ENCODE results near the gene PREX1.

PREX1 gene

GRCh38 chr20:48709744-48710143, 118.1 kb downstream of the PREX1 start:
- no peaks in the 10 kb centered on the region for H3K27me3 Mint-ChIP-seq
- no peak overlapping the region for H3K27ac Mint-ChIP-seq (ENCODE audit: low read depth)
- DNase-seq (ENCODE audit: low spot score in 2 of 2) (no peak), ATAC-seq (replicated peaks; ENCODE audit: extremely low read depth, poor library complexity, severe bottlenecking) (no peak)
- peaks cover 35% of the 10 kb centered on the region for H3K36me3 Mint-ChIP-seq (ENCODE audit: insufficient read depth)
- H3K4me3 Mint-ChIP-seq: no peak overlapping the region
- no peaks in the 10 kb centered on the region for H3K9me3 Mint-ChIP-seq
- peaks cover 74% of the 10 kb centered on the region for H3K4me1 Mint-ChIP-seq

DNA sequence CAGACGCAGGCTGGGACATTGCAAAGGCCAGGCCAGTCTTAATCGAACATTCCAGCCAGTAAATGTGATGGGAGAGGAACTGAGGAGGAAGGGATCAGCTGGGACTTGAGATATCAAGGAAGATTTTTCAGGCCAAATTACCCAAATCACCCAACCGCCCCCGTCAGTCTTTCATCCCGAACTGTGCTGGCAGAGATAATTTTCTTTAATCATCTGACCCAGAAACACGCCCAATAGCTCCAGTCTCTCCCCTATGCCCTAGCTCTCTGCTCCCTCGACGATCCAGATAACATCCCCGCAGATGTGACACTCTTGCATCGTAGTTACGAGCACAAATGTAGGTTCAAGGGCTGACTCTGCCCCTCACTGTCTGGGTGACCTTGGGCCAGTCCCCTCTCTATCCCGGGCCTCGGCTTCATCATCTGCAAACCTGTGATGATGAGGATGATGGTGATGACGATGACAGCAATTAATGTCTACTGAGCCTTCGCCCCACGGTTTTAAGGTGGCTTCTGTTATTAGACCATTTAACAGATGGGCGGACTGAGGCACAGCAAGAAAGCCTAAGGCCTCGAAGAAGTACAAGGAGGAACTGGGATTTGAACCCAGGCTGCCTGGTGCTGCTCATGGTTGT, 118.6 kb downstream of the PREX1 start:
- DNase-seq (ENCODE audit: low spot score in 2 of 2) (no peak), ATAC-seq (replicated peaks; ENCODE audit: extremely low read depth, poor library complexity, severe bottlenecking) (no peak)
- peak overlapping the region; percentile 47 for H3K27ac Mint-ChIP-seq (ENCODE audit: low read depth)
- H3K27me3 Mint-ChIP-seq: no peaks in the 10 kb centered on the region
- no peaks in the 10 kb centered on the region for H3K9me3 Mint-ChIP-seq
- H3K4me3 Mint-ChIP-seq: no peak overlapping the region
- peaks cover 69% of the 10 kb centered on the region for H3K4me1 Mint-ChIP-seq
- peaks cover 41% of the 10 kb centered on the region for H3K36me3 Mint-ChIP-seq (ENCODE audit: insufficient read depth)

DNA sequence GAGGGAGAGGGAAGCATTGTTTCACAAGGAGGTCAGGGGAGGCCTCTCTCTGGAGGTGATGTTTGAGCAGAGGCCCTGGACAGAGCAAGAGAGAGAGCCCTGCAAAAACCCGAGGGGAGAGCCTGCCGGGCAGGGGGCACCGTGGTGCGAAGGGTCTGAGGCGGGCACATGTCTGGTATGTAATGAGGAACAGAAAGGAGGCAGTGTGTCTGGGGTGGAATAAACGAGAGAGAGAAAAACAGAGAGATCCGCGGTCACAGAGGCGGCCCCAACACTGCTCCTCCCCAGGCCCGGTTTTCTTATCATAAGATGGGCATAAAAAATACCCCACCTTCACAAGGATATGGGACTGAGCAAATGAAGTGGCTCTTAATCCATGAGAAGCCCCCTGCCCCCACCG, 119.2 kb downstream of the PREX1 start:
- no peak for DNase-seq (ENCODE audit: low spot score in 2 of 2)
- Mint-ChIP-seq H3K4me1 (peaks cover 69% of the 10 kb centered on the region), H3K9me3 (no peaks in the 10 kb centered on the region), H3K4me3 (no peak overlapping the region), H3K27me3 (no peaks in the 10 kb centered on the region), H3K27ac (ENCODE audit: low read depth) (peak overlapping the region; percentile 47), H3K36me3 (ENCODE audit: insufficient read depth) (peaks cover 45% of the 10 kb centered on the region)
- ATAC-seq (replicated peaks; ENCODE audit: extremely low read depth, poor library complexity, severe bottlenecking): no peak

GRCh38 chr20:48708116-48708515, 119.7 kb downstream of the PREX1 start:
- DNase-seq (ENCODE audit: low spot score in 2 of 2) (no peak), ATAC-seq (replicated peaks; ENCODE audit: extremely low read depth, poor library complexity, severe bottlenecking) (no peak)
- Mint-ChIP-seq H3K27me3 (no peaks in the 10 kb centered on the region), H3K36me3 (ENCODE audit: insufficient read depth) (peaks cover 48% of the 10 kb centered on the region), H3K9me3 (no peaks in the 10 kb centered on the region), H3K4me3 (no peak overlapping the region), H3K4me1 (peaks cover 69% of the 10 kb centered on the region), H3K27ac (ENCODE audit: low read depth) (peak overlapping the region; percentile 47)

GRCh38 chr20:48706710-48707365, 121.0 kb downstream of the PREX1 start:
- peaks cover 59% of the 10 kb centered on the region for H3K4me1 Mint-ChIP-seq
- H3K27ac Mint-ChIP-seq (ENCODE audit: low read depth): peak overlapping the region; percentile 88
- no peaks in the 10 kb centered on the region for H3K27me3 Mint-ChIP-seq
- H3K4me3 Mint-ChIP-seq: no peak overlapping the region
- ATAC-seq (replicated peaks; ENCODE audit: extremely low read depth, poor library complexity, severe bottlenecking): no peak
- no peak for DNase-seq (ENCODE audit: low spot score in 2 of 2)
- no peaks in the 10 kb centered on the region for H3K9me3 Mint-ChIP-seq
- H3K36me3 Mint-ChIP-seq (ENCODE audit: insufficient read depth): peaks cover 53% of the 10 kb centered on the region

- H3K4me1 Mint-ChIP-seq: peaks cover 63% of the 10 kb centered on the region
- ATAC-seq (replicated peaks; ENCODE audit: extremely low read depth, poor library complexity, severe bottlenecking) (no peak), DNase-seq (ENCODE audit: low spot score in 2 of 2) (no peak)
- H3K36me3 Mint-ChIP-seq (ENCODE audit: insufficient read depth): peaks cover 56% of the 10 kb centered on the region
- H3K9me3 Mint-ChIP-seq: no peaks in the 10 kb centered on the region
- H3K4me3 Mint-ChIP-seq: no peak overlapping the region
- peak overlapping the region; percentile 88 for H3K27ac Mint-ChIP-seq (ENCODE audit: low read depth)
- no peaks in the 10 kb centered on the region for H3K27me3 Mint-ChIP-seq
Measured at GRCh38 chr20:48706116-48706656, 121.6 kb downstream of the PREX1 start.

DNA sequence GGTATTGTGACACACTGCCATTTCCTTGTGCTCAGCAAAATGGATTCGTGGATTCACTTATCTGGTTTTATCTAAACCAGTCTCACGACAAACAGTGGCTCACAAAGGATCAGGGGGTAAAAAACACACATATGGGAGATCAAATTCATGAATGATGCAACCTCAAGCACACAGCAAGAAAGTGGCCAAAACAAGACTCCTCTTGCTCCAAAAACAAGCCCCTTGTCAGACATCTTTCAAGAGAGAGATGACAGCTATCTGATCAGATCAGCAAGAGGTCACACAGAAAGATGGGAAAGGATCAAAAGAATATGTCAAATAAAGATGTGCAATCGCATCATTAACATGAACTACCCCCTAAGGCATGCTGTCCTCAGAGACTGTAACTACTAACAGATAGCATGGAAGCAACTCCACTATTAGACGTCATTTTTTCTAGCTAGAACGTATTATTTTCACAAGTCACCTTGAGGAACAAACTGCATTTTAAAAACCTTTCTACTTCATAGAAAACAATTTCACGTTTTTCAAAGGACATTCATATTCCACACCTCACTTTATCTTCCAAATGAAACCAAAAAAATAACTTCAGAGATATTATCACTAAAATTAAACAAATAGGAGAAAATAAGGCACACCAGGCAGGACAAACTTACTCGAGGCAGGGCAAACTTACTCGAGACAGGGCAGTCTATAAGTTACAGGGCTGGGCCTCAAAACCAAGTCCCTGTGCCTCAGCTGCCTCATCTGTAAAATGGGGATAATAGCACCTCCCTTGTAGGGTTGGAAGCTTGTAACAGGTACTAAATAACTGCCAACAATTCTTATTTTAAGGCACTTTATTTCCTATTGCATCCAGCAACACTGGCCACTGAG, 122.3 kb downstream of the PREX1 start:
- H3K36me3 Mint-ChIP-seq (ENCODE audit: insufficient read depth): peaks cover 59% of the 10 kb centered on the region
- peak overlapping the region; percentile 88 for H3K27ac Mint-ChIP-seq (ENCODE audit: low read depth)

GRCh38 chr20:48704761-48705160, 123.0 kb downstream of the PREX1 start:
- no peak overlapping the region for H3K27ac Mint-ChIP-seq (ENCODE audit: low read depth)
- peaks cover 61% of the 10 kb centered on the region for H3K36me3 Mint-ChIP-seq (ENCODE audit: insufficient read depth)
- H3K4me1 Mint-ChIP-seq: peaks cover 58% of the 10 kb centered on the region

More for the DNA sequence above, 122.3 kb downstream of the PREX1 start:
- Mint-ChIP-seq H3K4me3 (no peak overlapping the region), H3K9me3 (no peaks in the 10 kb centered on the region), H3K27me3 (no peaks in the 10 kb centered on the region), H3K4me1 (peaks cover 59% of the 10 kb centered on the region)
- no peak for ATAC-seq (replicated peaks; ENCODE audit: extremely low read depth, poor library complexity, severe bottlenecking)
- DNase-seq (ENCODE audit: low spot score in 2 of 2): no peak

GRCh38 chr20:48703511-48704219, 124.1 kb downstream of the PREX1 start:
- DNase-seq (ENCODE audit: low spot score in 2 of 2) (no peak), ATAC-seq (replicated peaks; ENCODE audit: extremely low read depth, poor library complexity, severe bottlenecking) (no peak)
- Mint-ChIP-seq H3K27ac (ENCODE audit: low read depth) (no peak overlapping the region), H3K27me3 (no peaks in the 10 kb centered on the region), H3K4me3 (no peak overlapping the region), H3K36me3 (ENCODE audit: insufficient read depth) (peaks cover 67% of the 10 kb centered on the region), H3K4me1 (peaks cover 55% of the 10 kb centered on the region), H3K9me3 (no peaks in the 10 kb centered on the region)

More at GRCh38 chr20:48704761-48705160, 123.0 kb downstream of the PREX1 start:
- H3K9me3 Mint-ChIP-seq: no peaks in the 10 kb centered on the region
- ATAC-seq (replicated peaks; ENCODE audit: extremely low read depth, poor library complexity, severe bottlenecking) (no peak), DNase-seq (ENCODE audit: low spot score in 2 of 2) (no peak)
- no peak overlapping the region for H3K4me3 Mint-ChIP-seq
- H3K27me3 Mint-ChIP-seq: no peaks in the 10 kb centered on the region

- DNase-seq (ENCODE audit: low spot score in 2 of 2) (no peak), ATAC-seq (replicated peaks; ENCODE audit: extremely low read depth, poor library complexity, severe bottlenecking) (no peak)
- Mint-ChIP-seq H3K4me1 (peaks cover 55% of the 10 kb centered on the region), H3K36me3 (ENCODE audit: insufficient read depth) (peaks cover 64% of the 10 kb centered on the region), H3K27me3 (no peaks in the 10 kb centered on the region), H3K27ac (ENCODE audit: low read depth) (no peak overlapping the region), H3K4me3 (no peak overlapping the region), H3K9me3 (no peaks in the 10 kb centered on the region)
Measured at GRCh38 chr20:48703107-48703506, 124.7 kb downstream of the PREX1 start.

DNA sequence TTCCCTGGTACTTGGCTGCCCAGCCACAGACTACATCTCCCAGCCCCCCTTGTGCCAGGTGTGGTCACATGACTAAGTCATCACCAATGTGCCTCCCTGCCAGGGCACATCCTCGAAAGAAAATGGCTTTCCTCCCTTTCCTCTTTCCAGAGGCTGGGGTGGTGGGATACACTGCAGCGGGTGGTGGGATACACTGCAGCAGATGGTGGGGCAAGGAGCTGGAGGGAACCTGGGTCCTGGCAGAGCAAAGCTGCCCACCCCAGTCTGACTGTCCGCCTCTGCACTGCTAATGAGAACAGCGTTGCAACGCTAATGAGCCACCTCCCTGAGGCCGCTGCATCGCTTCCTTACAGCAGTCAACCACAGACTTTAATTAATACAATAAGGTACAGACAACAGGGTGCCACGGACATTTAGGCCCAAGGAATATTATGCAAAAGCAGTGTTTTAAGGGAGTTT, 125.3 kb downstream of the PREX1 start:
- DNase-seq (ENCODE audit: low spot score in 2 of 2): no peak
- Mint-ChIP-seq H3K4me3 (no peak overlapping the region), H3K27me3 (no peaks in the 10 kb centered on the region), H3K4me1 (peaks cover 52% of the 10 kb centered on the region), H3K9me3 (no peaks in the 10 kb centered on the region), H3K27ac (ENCODE audit: low read depth) (no peak overlapping the region), H3K36me3 (ENCODE audit: insufficient read depth) (peaks cover 66% of the 10 kb centered on the region)
- no peak for ATAC-seq (replicated peaks; ENCODE audit: extremely low read depth, poor library complexity, severe bottlenecking)

DNA sequence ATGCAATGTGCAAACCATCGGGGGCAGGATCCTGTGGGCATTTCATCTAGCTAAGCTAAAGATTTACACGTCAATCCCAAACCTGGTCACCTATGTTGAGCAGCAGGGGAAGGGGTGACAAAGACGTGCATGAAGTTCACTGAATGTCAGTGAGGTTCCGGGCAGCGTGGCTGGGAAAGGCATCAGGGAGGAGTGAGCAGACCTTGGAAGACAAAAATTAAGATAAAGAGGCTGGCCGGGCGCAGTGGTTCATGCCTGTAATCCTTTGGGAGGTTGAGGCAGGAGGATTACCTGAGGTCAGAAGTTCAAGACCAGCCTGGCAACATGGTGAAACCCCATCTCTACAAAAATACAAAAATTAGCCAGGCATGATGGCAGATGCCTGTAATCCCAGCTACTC, 126.1 kb downstream of the PREX1 start:
- ATAC-seq (replicated peaks; ENCODE audit: extremely low read depth, poor library complexity, severe bottlenecking) (no peak), DNase-seq (ENCODE audit: low spot score in 2 of 2) (no peak)
- Mint-ChIP-seq H3K27me3 (no peaks in the 10 kb centered on the region), H3K27ac (ENCODE audit: low read depth) (no peak overlapping the region), H3K9me3 (no peaks in the 10 kb centered on the region), H3K4me3 (no peak overlapping the region), H3K4me1 (peaks cover 48% of the 10 kb centered on the region), H3K36me3 (ENCODE audit: insufficient read depth) (peaks cover 64% of the 10 kb centered on the region)
